Measurements from ENCODE around the gene DPM1. TPM values are rescaled to one million over a fixed set of nuclear protein-coding genes. Genes with fewer than 3 reads are reported as not detected.

The DPM1 gene
- total RNA-seq, 1 experiment from 2014 or later, result 57.8 TPM

DNA sequence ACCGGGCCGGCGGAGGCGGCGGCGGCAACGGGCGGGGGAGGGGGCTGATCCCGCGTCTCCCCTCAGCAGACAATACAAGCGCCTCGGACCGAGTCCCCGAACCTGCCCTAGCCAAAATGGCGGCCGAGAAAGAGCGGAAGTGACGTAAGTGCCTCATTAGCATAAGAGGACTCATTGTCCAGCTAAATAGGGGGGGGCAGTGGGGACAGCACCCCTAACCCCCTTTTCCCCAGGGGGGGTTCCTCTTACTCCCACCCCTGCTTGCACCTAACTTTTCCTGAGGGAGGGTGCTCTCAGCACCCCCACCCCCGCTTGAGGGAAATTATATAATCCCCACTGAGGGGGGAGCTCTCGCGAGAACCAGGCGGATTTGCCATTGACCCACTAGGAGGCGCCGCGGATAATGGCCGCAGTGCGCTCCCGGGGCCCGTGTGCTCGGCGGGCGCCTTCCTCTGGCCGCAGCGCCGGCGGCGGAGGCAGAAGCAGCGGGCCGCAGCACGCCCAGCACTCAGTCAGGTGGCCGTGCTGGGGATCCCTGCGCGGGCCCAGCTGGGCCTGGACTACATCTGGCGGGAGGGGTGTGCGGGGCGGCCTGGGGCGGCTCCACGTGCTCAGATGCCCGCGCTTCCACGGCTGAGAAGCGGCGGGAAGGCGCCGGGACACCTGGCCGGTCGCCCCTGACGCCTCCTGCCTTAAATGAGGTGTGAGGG is 26.9 kb downstream of the DPM1 start, which contains the start of gene ADNP (continued):
- peak; percentile 96 for TF ChIP-seq ESRRA (CRISPR knock-in tag; IDR thresholded peaks at IDR 0.05; ENCODE audit: borderline replicate concordance)
- TF ChIP-seq, protein P1, sequence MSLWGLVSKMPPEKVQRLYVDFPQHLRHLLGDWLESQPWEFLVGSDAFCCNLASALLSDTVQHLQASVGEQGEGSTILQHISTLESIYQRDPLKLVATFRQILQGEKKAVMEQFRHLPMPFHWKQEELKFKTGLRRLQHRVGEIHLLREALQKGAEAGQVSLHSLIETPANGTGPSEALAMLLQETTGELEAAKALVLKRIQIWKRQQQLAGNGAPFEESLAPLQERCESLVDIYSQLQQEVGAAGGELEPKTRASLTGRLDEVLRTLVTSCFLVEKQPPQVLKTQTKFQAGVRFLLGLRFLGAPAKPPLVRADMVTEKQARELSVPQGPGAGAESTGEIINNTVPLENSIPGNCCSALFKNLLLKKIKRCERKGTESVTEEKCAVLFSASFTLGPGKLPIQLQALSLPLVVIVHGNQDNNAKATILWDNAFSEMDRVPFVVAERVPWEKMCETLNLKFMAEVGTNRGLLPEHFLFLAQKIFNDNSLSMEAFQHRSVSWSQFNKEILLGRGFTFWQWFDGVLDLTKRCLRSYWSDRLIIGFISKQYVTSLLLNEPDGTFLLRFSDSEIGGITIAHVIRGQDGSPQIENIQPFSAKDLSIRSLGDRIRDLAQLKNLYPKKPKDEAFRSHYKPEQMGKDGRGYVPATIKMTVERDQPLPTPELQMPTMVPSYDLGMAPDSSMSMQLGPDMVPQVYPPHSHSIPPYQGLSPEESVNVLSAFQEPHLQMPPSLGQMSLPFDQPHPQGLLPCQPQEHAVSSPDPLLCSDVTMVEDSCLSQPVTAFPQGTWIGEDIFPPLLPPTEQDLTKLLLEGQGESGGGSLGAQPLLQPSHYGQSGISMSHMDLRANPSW (CRISPR knock-in tag; conservative IDR thresholded peaks at IDR 0.05; ENCODE audit: low read depth), result no peak
- peak; percentile 65; the same call in 1 of the 2 replicates for TF ChIP-seq CREM (CRISPR knock-in tag; IDR thresholded peaks at IDR 0.05)
- no peak for TF ChIP-seq SOX15 (CRISPR knock-in tag; IDR thresholded peaks at IDR 0.05)
- TF ChIP-seq RELA (CRISPR knock-in tag; IDR thresholded peaks at IDR 0.05; ENCODE audit: borderline replicate concordance), result peak; percentile 91
- TF ChIP-seq, protein P2, sequence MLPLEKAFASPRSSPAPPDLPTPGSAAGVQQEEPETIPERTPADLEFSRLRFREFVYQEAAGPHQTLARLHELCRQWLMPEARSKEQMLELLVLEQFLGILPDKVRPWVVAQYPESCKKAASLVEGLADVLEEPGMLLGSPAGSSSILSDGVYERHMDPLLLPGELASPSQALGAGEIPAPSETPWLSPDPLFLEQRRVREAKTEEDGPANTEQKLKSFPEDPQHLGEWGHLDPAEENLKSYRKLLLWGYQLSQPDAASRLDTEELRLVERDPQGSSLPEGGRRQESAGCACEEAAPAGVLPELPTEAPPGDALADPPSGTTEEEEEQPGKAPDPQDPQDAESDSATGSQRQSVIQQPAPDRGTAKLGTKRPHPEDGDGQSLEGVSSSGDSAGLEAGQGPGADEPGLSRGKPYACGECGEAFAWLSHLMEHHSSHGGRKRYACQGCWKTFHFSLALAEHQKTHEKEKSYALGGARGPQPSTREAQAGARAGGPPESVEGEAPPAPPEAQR (CRISPR knock-in tag; IDR thresholded peaks at IDR 0.05), result no peak
- peak; percentile 90 for TF ChIP-seq NFE2L1 (CRISPR knock-in tag; IDR thresholded peaks at IDR 0.05)
- no peak for TF ChIP-seq GTF2I (CRISPR knock-in tag; conservative IDR thresholded peaks at IDR 0.05)
- TF ChIP-seq, protein P3, sequence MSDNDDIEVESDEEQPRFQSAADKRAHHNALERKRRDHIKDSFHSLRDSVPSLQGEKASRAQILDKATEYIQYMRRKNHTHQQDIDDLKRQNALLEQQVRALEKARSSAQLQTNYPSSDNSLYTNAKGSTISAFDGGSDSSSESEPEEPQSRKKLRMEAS (CRISPR knock-in tag; IDR thresholded peaks at IDR 0.05), result peak; percentile 100
- TF ChIP-seq ZNF263 (CRISPR knock-in tag; IDR thresholded peaks at IDR 0.05; ENCODE audit: low read depth), result peak; percentile 50; the same call in 1 of the 2 replicates
- TF ChIP-seq NR2C2 (CRISPR knock-in tag; IDR thresholded peaks at IDR 0.05), result peak; percentile 81
- TF ChIP-seq FOXK1 (CRISPR knock-in tag; IDR thresholded peaks at IDR 0.05), result peak; percentile 89
- no peak; the same call in 1 of the 2 replicates for TF ChIP-seq ZNF423 (CRISPR knock-in tag; IDR thresholded peaks at IDR 0.05)
- TF ChIP-seq ZNF671 (CRISPR knock-in tag; IDR thresholded peaks at IDR 0.05), result peak; percentile 40; the same call in 1 of the 2 replicates
- peak; percentile 84 for TF ChIP-seq SP1 (CRISPR knock-in tag; conservative IDR thresholded peaks at IDR 0.05)
- TF ChIP-seq, protein P4, sequence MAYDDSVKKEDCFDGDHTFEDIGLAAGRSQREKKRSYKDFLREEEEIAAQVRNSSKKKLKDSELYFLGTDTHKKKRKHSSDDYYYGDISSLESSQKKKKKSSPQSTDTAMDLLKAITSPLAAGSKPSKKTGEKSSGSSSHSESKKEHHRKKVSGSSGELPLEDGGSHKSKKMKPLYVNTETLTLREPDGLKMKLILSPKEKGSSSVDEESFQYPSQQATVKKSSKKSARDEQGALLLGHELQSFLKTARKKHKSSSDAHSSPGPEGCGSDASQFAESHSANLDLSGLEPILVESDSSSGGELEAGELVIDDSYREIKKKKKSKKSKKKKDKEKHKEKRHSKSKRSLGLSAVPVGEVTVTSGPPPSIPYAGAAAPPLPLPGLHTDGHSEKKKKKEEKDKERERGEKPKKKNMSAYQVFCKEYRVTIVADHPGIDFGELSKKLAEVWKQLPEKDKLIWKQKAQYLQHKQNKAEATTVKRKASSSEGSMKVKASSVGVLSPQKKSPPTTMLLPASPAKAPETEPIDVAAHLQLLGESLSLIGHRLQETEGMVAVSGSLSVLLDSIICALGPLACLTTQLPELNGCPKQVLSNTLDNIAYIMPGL (CRISPR knock-in tag; IDR thresholded peaks at IDR 0.05), result peak; percentile 86
- TF ChIP-seq HMGA2 (CRISPR knock-in tag; IDR thresholded peaks at IDR 0.05), result no peak
- peak; percentile 94 for TF ChIP-seq ETV6 (CRISPR knock-in tag; IDR thresholded peaks at IDR 0.05)
- TF ChIP-seq, protein P5, sequence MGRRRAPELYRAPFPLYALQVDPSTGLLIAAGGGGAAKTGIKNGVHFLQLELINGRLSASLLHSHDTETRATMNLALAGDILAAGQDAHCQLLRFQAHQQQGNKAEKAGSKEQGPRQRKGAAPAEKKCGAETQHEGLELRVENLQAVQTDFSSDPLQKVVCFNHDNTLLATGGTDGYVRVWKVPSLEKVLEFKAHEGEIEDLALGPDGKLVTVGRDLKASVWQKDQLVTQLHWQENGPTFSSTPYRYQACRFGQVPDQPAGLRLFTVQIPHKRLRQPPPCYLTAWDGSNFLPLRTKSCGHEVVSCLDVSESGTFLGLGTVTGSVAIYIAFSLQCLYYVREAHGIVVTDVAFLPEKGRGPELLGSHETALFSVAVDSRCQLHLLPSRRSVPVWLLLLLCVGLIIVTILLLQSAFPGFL (CRISPR knock-in tag; IDR thresholded peaks at IDR 0.05; ENCODE audit: borderline replicate concordance), result no peak
- TF ChIP-seq, protein P6, sequence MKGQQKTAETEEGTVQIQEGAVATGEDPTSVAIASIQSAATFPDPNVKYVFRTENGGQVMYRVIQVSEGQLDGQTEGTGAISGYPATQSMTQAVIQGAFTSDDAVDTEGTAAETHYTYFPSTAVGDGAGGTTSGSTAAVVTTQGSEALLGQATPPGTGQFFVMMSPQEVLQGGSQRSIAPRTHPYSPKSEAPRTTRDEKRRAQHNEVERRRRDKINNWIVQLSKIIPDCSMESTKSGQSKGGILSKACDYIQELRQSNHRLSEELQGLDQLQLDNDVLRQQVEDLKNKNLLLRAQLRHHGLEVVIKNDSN (CRISPR knock-in tag; IDR thresholded peaks at IDR 0.05), result peak; percentile 93
- TF ChIP-seq FOXP1 (CRISPR knock-in tag; IDR thresholded peaks at IDR 0.05; ENCODE audit: borderline replicate concordance), result peak; percentile 98
- TF ChIP-seq EMX1 (CRISPR knock-in tag; IDR thresholded peaks at IDR 0.05), result peak; percentile 85
- TF ChIP-seq ZNF232 (CRISPR knock-in tag; IDR thresholded peaks at IDR 0.05), result peak; percentile 96
- peak; percentile 56 for TF ChIP-seq NFYB (CRISPR knock-in tag; conservative IDR thresholded peaks at IDR 0.05; ENCODE audit: low read depth)
- TF ChIP-seq, protein P7, sequence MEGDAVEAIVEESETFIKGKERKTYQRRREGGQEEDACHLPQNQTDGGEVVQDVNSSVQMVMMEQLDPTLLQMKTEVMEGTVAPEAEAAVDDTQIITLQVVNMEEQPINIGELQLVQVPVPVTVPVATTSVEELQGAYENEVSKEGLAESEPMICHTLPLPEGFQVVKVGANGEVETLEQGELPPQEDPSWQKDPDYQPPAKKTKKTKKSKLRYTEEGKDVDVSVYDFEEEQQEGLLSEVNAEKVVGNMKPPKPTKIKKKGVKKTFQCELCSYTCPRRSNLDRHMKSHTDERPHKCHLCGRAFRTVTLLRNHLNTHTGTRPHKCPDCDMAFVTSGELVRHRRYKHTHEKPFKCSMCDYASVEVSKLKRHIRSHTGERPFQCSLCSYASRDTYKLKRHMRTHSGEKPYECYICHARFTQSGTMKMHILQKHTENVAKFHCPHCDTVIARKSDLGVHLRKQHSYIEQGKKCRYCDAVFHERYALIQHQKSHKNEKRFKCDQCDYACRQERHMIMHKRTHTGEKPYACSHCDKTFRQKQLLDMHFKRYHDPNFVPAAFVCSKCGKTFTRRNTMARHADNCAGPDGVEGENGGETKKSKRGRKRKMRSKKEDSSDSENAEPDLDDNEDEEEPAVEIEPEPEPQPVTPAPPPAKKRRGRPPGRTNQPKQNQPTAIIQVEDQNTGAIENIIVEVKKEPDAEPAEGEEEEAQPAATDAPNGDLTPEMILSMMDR (IDR thresholded peaks at IDR 0.05), result no peak
- TF ChIP-seq MXD4 (CRISPR knock-in tag; IDR thresholded peaks at IDR 0.05; ENCODE audit: borderline replicate concordance), result no peak
- TF ChIP-seq ZNF219 (CRISPR knock-in tag; IDR thresholded peaks at IDR 0.05; ENCODE audit: borderline replicate concordance), result peak; percentile 89; the same call in 1 of the 2 replicates
- TF ChIP-seq NR1H2 (CRISPR knock-in tag; IDR thresholded peaks at IDR 0.05), result 0 out of 2 replicates have a peak, but pooled peaks have one; percentile 66
- TF ChIP-seq GABPB1 (CRISPR knock-in tag; IDR thresholded peaks at IDR 0.05), result peak; percentile 60; the same call in 1 of the 2 replicates

Measured in WTC11 (cell line).